VCaP (cell line): ENCODE results near the gene GDPD3.

Experiments
- H3K27ac ChIP-seq: fragments of 450-650 bp; 2 replicates; pipeline ENCODE4 v1.5.1; 2017
- TF ChIP-seq, protein P1 (sequence below): fragments of 450-650 bp; conservative IDR thresholded peaks from 2 replicates; pipeline ENCODE4 v1.5.1; 2017; ENCODE audit warnings: mild to moderate bottlenecking, moderate library complexity

GDPD3 gene

DNA sequence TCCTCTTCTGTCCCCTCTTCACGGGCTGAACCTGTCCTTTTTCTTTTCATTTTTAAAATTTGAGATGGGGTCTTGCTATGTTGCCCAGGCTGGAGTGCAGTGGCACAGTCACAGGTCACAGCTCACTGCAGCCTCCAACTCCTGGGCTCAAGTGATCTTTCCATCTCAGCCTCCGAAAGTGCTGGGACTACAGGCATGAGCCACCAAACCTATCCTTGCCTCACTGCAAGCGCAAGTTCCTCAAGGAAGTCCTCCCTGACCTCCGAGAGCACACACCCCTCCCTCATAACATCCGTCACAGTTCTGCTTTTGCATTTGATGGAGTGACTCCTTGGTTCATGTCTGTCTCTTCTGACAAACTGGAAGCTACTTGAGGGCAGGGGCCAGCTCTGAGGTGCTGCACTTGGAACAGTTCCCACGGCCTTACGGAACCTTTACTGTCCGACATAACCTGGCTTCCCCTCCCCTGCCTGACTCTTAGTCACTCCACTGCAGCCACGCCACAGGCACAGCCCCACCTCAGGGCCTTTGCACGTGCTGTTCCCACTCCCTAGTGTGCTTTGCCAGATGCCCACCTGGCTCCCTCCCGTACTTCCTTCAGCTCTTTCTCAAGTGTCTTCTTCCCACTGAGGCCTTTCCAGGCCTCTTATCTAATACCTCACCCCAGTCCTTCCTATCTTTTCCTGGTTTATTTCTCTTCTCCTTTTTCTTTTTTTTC lies 26.0 kb downstream of the GDPD3 start:
- no peak overlapping the region for H3K27ac ChIP-seq
- TF ChIP-seq, protein P1, sequence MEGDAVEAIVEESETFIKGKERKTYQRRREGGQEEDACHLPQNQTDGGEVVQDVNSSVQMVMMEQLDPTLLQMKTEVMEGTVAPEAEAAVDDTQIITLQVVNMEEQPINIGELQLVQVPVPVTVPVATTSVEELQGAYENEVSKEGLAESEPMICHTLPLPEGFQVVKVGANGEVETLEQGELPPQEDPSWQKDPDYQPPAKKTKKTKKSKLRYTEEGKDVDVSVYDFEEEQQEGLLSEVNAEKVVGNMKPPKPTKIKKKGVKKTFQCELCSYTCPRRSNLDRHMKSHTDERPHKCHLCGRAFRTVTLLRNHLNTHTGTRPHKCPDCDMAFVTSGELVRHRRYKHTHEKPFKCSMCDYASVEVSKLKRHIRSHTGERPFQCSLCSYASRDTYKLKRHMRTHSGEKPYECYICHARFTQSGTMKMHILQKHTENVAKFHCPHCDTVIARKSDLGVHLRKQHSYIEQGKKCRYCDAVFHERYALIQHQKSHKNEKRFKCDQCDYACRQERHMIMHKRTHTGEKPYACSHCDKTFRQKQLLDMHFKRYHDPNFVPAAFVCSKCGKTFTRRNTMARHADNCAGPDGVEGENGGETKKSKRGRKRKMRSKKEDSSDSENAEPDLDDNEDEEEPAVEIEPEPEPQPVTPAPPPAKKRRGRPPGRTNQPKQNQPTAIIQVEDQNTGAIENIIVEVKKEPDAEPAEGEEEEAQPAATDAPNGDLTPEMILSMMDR: no peak

DNA sequence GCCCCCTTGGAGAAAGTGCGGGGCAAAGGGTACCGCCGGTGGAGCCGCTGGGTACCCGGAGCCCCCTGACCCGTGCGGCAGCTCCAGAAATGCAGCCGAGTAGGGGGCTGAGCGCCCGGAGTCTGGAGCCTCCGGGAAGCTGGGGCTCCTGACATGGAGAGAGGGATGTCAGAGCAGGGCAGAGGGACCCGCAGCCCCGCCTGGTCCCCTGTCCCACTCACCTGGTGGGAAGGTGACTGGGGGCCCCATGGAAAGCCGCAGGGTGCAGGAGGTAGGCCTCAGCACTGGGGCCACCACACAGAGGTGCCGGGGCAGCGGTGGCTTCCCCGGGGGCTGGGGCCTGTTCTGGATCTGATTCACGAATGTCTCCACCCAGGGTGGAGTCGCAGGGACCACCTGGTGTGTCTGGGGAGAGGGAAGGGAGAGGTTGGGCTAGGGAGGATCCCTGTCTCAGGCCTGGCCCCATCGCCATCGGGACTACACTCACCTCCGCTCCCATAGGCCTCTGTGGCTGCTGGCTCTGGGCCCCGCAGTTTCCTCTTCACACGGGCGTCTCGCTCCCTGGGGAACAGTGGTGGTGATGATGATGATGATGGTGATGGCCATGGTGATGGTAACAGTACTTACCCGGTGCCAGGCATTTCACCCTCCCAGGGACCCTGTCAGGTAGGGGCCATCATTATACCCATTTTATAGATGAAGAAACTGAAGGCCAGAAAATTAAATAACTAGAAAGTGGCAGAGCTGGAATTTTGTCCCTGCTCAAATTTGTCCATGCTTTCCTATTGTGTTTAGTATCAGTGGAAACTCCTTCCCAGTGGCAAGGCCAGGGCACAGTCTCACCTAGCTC lies 26.8 kb downstream of the GDPD3 start:
- H3K27ac ChIP-seq: no peak overlapping the region
- TF ChIP-seq, protein P1: no peak

DNA sequence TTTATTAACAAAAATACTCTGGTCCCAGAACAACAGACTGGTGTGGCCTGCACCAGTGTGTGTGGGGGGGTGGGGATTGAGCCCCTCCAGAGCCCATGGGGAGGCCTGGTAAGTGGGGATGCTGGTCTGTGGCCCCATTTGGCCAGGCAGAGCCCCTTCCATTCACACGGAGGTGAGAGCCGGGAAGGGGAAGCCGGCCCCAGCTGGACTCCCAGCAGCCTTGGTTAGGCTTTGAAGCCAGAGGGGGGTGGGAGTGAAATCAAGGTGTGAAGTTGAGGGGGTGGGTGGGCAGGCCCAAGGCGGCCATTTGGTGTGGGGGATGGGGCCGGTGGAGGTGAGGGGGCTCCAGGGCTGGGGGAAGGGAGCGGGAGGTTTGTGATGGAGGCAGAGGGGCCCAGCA lies 27.5 kb downstream of the GDPD3 start:
- H3K27ac ChIP-seq: no peak overlapping the region
- TF ChIP-seq, protein P1: no peak

DNA sequence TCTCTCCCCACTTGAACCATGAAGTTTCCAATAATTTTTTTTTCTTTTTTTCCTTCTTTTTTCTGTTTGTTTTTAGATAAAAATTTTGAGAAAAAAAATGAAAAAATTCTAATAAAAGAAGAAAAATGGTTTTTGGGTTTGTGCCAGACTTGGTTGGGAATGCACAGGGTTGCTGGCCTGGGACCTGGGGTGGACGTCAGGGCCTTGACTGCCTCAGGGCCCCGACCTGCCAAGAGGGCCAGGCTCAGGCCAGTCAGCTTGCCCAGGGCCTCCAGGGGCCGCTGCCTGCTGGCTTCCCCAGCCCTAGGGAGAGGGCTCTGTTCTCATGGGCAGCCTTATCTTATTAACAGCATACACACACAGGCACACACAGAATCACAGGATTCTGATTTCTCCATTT lies 28.1 kb downstream of the GDPD3 start:
- TF ChIP-seq, protein P1: no peak
- H3K27ac ChIP-seq: no peak overlapping the region

DNA sequence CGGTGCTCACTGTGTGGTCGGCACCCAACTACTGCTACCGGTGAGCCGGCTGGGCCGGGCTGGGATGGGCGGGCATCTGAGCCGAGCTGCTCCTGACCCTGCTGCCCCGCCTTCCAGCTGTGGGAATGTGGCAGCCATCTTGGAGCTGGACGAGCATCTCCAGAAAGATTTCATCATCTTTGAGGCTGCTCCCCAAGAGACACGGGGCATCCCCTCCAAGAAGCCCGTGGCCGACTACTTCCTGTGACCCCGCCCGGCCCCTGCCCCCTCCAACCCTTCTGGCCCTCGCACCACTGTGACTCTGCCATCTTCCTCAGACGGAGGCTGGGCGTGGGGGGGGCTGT lies 28.5 kb downstream of the GDPD3 start:
- H3K27ac ChIP-seq: no peak overlapping the region
- TF ChIP-seq, protein P1: no peak

DNA sequence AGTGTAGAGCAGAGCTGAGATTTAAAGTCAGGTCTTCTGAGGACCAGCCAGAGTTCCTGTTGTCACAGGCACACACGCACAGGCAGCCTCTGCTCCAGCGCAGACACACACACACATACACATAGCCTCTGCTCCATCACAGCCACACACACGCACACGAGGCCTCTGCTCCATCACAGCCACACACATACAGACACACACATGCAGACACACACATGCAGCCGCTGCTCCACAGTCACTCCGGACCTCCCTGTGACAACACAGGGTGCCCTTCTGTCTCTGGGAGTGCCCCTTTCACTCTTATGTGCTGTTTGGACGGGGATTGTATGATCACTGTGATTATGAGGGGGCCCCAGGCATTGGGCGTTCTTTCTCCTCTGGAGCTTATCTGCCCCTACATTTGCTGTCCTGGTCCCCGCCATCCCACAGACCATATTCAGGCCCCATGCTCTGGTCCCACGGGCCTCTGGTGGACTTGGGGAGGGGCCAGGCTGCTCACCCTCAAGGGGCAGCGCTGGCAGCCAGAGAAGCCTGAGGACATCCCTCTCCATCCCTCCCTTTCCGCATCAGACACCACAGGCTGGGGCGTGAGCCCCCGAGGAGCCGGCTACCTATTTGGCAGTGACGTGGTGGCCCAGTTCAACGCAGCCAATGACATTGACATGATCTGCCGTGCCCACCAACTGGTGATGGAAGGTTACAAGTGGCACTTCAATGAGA lies 29.1 kb downstream of the GDPD3 start:
- TF ChIP-seq, protein P1: no peak
- H3K27ac ChIP-seq: no peak overlapping the region
